SK-N-SH (cell line): ENCODE results near the gene NRP2. TPM values are rescaled to one million over a fixed set of nuclear protein-coding genes. Genes with fewer than 3 reads are reported as not detected.

Experiments used
- CTCF ChIA-PET: fragments of 300-600, 350-600 bp; formaldehyde crosslinking; extraction: SDS; loops from one replicate; lab custom pipeline; 2021; lab: Yijun Ruan, JAX
- POLR2A ChIA-PET: fragments of 350-600 bp; sonication (Branson Sonifier 250); formaldehyde crosslinking; extraction: SDS; loops from one replicate; lab custom pipeline; 2020; ENCODE audit warnings: antibody characterized with exemption, inconsistent platforms; lab: Yijun Ruan, JAX
- DNase-seq: peaks from one replicate; pipeline ENCODE4 v3.0.0; 2012
- H2AFZ ChIP-seq: fragments of 200-600 bp; sonication (generic); 2 replicates; pipeline ENCODE4 v1.8.1; 2016; ENCODE audit warnings: antibody characterized with exemption, mild to moderate bottlenecking, low read depth
- H3F3A ChIP-seq: fragments of 200-600 bp; sonication (generic); replicated peaks from 2 replicates; pipeline ENCODE3; 2016; ENCODE audit warnings: antibody characterized with exemption, mild to moderate bottlenecking; ENCODE audit not compliant: insufficient read depth
- H3K27ac ChIP-seq, 2 experiments: fragments of 200-500 bp in 1 of 2; fragments of 200-600 bp in 1 of 2; sonication (Bioruptor generic) in 1 of 2; sonication (generic), shearing (Covaris generic) in 1 of 2; 2 replicates each; pipeline versions ENCODE4 v1.5.1 to v1.6.1; 2014 to 2016; ENCODE audit warnings: low read depth in 2 of 2, inconsistent platforms in 1 of 2, low read length in 1 of 2, mild to moderate bottlenecking in 1 of 2, mixed read lengths in 1 of 2
- H3K27me3 ChIP-seq: fragments of 200-600 bp; sonication (generic), shearing (Covaris generic); 2 replicates; pipeline ENCODE4 v1.6.1; 2016; ENCODE audit warnings: mixed run types; ENCODE audit not compliant: insufficient read depth
- H3K36me3 ChIP-seq, 2 experiments: fragments of 200-500 bp in 1 of 2; fragments of 200-600 bp in 1 of 2; sonication (Bioruptor generic) in 1 of 2; sonication (generic) in 1 of 2; replicated peaks in 1 of 2; 2 replicates each; pipeline versions ENCODE3 to v1.5.1; 2014 to 2016; ENCODE audit warnings: low read length in 1 of 2, mild to moderate bottlenecking in 1 of 2; ENCODE audit not compliant: insufficient read depth in 2 of 2, control insufficient read depth in 1 of 2
- H3K4me1 ChIP-seq, 2 experiments: fragments of 200-500 bp in 1 of 2; fragments of 200-600 bp in 1 of 2; sonication (Bioruptor generic) in 1 of 2; sonication (generic), shearing (Covaris generic) in 1 of 2; 2 replicates each; pipeline versions ENCODE4 v1.5.1 to v1.6.1; 2014 to 2016; ENCODE audit warnings: low read depth in 1 of 2, low read length in 1 of 2, mixed run types in 1 of 2; ENCODE audit not compliant: insufficient read depth in 2 of 2, control insufficient read depth in 1 of 2
- H3K4me2 ChIP-seq: fragments of 200-600 bp; sonication (generic), shearing (Covaris generic); 2 replicates; pipeline ENCODE4 v1.6.1; 2017; ENCODE audit warnings: mixed run types
- H3K4me3 ChIP-seq, 2 experiments: fragments of 200-500 bp in 1 of 2; fragments of 200-600 bp in 1 of 2; sonication (Bioruptor generic) in 1 of 2; sonication (generic), shearing (Covaris generic) in 1 of 2; 2 replicates each; pipeline versions ENCODE4 v1.5.1 to v1.8.1; 2014 to 2016; ENCODE audit warnings: low read depth in 2 of 2, inconsistent platforms in 1 of 2, low read length in 1 of 2, mild to moderate bottlenecking in 1 of 2, mixed read lengths in 1 of 2, moderate library complexity in 1 of 2
- H3K79me2 ChIP-seq: fragments of 200-600 bp; sonication (generic); 2 replicates; pipeline ENCODE4 v1.8.1; 2017; ENCODE audit warnings: mild to moderate bottlenecking; ENCODE audit not compliant: insufficient read depth
- H3K9ac ChIP-seq: fragments of 200-600 bp; sonication (generic); 2 replicates; pipeline ENCODE4 v1.6.1; 2017; ENCODE audit warnings: mixed run types
- H3K9me2 ChIP-seq: fragments of 200-600 bp; sonication (generic); 2 replicates; pipeline ENCODE4 v1.6.1; 2017; ENCODE audit warnings: mixed run types
- H3K9me3 ChIP-seq: fragments of 200-600 bp; sonication (generic); 2 replicates; pipeline ENCODE4 v1.6.1; 2017; ENCODE audit warnings: mixed run types, mild to moderate bottlenecking, moderate library complexity
- H4K20me1 ChIP-seq: fragments of 200-600 bp; sonication (generic); 2 replicates; pipeline ENCODE4 v1.6.1; 2017; ENCODE audit warnings: mild to moderate bottlenecking, mixed run types; ENCODE audit not compliant: insufficient read depth
- CHD2 ChIP-seq: fragments of 150-350 bp; IDR thresholded peaks from 2 replicates; pipeline ENCODE4 v1.6.1; 2018; ENCODE audit warnings: low read length; ENCODE audit not compliant: partially characterized antibody
- EP300 ChIP-seq, 2 experiments: IDR thresholded peaks; 2 replicates each; pipeline versions ENCODE4 v1.4.0 to v1.6.1; 2012; ENCODE audit warnings: borderline replicate concordance in 1 of 2, low read depth in 1 of 2, low read length in 1 of 2
- EZH2phosphoT487 ChIP-seq: fragments of 200-600 bp; sonication (generic); IDR thresholded peaks from 2 replicates; pipeline ENCODE4 v1.6.1; 2017; ENCODE audit warnings: low read depth, mixed run types, mild to moderate bottlenecking, antibody characterized with exemption, moderate library complexity, borderline replicate concordance
- FOSL2 ChIP-seq: IDR thresholded peaks from 2 replicates; pipeline ENCODE4 v1.4.0; 2012; ENCODE audit warnings: low read depth, mild to moderate bottlenecking, moderate library complexity, borderline replicate concordance
- FOXJ3 ChIP-seq: sonication (generic); formaldehyde crosslinking; IDR thresholded peaks from 2 replicates; pipeline ENCODE4 v1.5.1; 2020; ENCODE audit warnings: mild to moderate bottlenecking, missing genetic modification reagents
- FOXM1 ChIP-seq: IDR thresholded peaks from 2 replicates; pipeline ENCODE4 v1.4.0; 2012; ENCODE audit warnings: low read depth, mild to moderate bottlenecking
- GABPA ChIP-seq: IDR thresholded peaks from 2 replicates; pipeline ENCODE4 v1.4.0; 2012; ENCODE audit warnings: low read depth, mild to moderate bottlenecking
- JUND ChIP-seq: IDR thresholded peaks from 2 replicates; pipeline ENCODE4 v1.4.0; 2012
- MXI1 ChIP-seq: IDR thresholded peaks from 2 replicates; pipeline ENCODE4 v1.6.1; 2012; ENCODE audit warnings: mild to moderate bottlenecking, low read depth, low read length, improper control_type of control experiment
- NRF1 ChIP-seq: IDR thresholded peaks from 2 replicates; pipeline ENCODE4 v1.6.1; 2012; ENCODE audit warnings: low read depth, mild to moderate bottlenecking, low read length
- PBX3 ChIP-seq: IDR thresholded peaks from 2 replicates; pipeline ENCODE4; 2012
- RAD21 ChIP-seq: IDR thresholded peaks from 2 replicates; pipeline ENCODE4 v1.6.1; 2012; ENCODE audit warnings: mild to moderate bottlenecking, low read length
- SIN3A ChIP-seq: IDR thresholded peaks from 2 replicates; pipeline ENCODE4 v1.6.1; 2012; ENCODE audit warnings: low read depth, mild to moderate bottlenecking, low read length, moderate library complexity, borderline replicate concordance
- SMC3 ChIP-seq: IDR thresholded peaks from 2 replicates; pipeline ENCODE4 v1.6.1; 2012; ENCODE audit warnings: low read depth, low read length, improper control_type of control experiment
- TCF12 ChIP-seq: IDR thresholded peaks from 2 replicates; pipeline ENCODE4 v1.4.0; 2012
- TEAD4 ChIP-seq: IDR thresholded peaks from 2 replicates; pipeline ENCODE4 v1.4.0; 2012; ENCODE audit warnings: mild to moderate bottlenecking, borderline replicate concordance; ENCODE audit not compliant: insufficient read depth
- WGBS: methylation state at CpG from one replicate; pipeline ENCODE4 v1.1.6; 2017; ENCODE audit warnings: low lambda C conversion rate; 5-methylcytosine and 5-hydroxymethylcytosine counted together
- polyA plus RNA-seq, 3 experiments: library from polyadenylated mRNA; depleted of rRNA; stranded (reverse); fragments of >200 nt; gene quantifications; 2 replicates each; pipeline ENCODE4 v1.2.3, GENCODE V29; 2012

The NRP2 gene
- polyA plus RNA-seq, 1 of the 3 experiments (the other 2 are of a cell fraction): 68.8 TPM

- Histone ChIP-seq H3K9me2 (no peaks in the 10 kb centered on the region), H3F3A (peaks cover 10% of the 10 kb centered on the region), H3K79me2 (no peaks in the 10 kb centered on the region), H3K9ac (no peak overlapping the region), H3K4me3 (no peak overlapping the region), H3K36me3 (peaks cover 17 to 40% of the 10 kb centered on the region in 2 experiments), H3K27ac (no peak overlapping the region), H3K4me1 (peaks cover 8 to 24% of the 10 kb centered on the region in 2 experiments; a peak in 3 of 4 replicates), H3K4me2 (no peak overlapping the region), H3K9me3 (no peaks in the 10 kb centered on the region), H3K27me3 (no peaks in the 10 kb centered on the region), H4K20me1 (no peaks in the 10 kb centered on the region), H2AFZ (no peak overlapping the region)
- WGBS: 96% methylated on average over 4 of the region's 4 CpGs
- POLR2A ChIA-PET: no interaction called here
- TF ChIP-seq CHD2 (no peak), FOXM1 (no peak), FOSL2 (no peak), PBX3 (no peak)
- CTCF ChIA-PET: interaction anchor here (0.6 to 4.3 kb wide), 2 partner anchors 148 to 163 kb away, joined by 3 to 31 read pairs; no protein-coding TSS in a partner anchor
- DNase-seq: no peak
Observed at GRCh38 chr2:205761421-205761820, 79.1 kb downstream of the NRP2 start.

- TF ChIP-seq EZH2phosphoT487: no peak
- no peak for TF ChIP-seq RAD21
- no peak for DNase-seq
- no peaks in the 10 kb centered on the region for H3K9me3 ChIP-seq
- H4K20me1 ChIP-seq: no peaks in the 10 kb centered on the region
- H3K4me3 ChIP-seq: no peak overlapping the region
- peaks cover 26 to 39% of the 10 kb centered on the region in 2 experiments for H3K36me3 ChIP-seq
- CTCF ChIA-PET: interaction anchor here (4.3 kb wide), 1 partner anchor 162 kb away, joined by 31 read pairs; no protein-coding TSS in a partner anchor
- no peak overlapping the region for H3K9ac ChIP-seq
- peaks cover under 1 to 34% of the 10 kb centered on the region in 2 experiments for H3K4me1 ChIP-seq
- no peak overlapping the region for H3K27ac ChIP-seq
- H3K79me2 ChIP-seq: no peaks in the 10 kb centered on the region
- no peaks in the 10 kb centered on the region for H3K27me3 ChIP-seq
- H3K9me2 ChIP-seq: no peaks in the 10 kb centered on the region
- peaks cover under 1% of the 10 kb centered on the region for H3F3A ChIP-seq
- no peak overlapping the region for H2AFZ ChIP-seq
- POLR2A ChIA-PET: no interaction called here
- H3K4me2 ChIP-seq: no peak overlapping the region
Observed at GRCh38 chr2:205762881-205763280, 80.6 kb downstream of the NRP2 start.

GRCh38 chr2:205763708-205764211 is 81.5 kb downstream of the NRP2 start:
- Histone ChIP-seq H3K9me3 (no peaks in the 10 kb centered on the region), H2AFZ (no peak overlapping the region), H3K79me2 (no peaks in the 10 kb centered on the region), H3K4me2 (no peak overlapping the region), H3F3A (peaks cover 3% of the 10 kb centered on the region), H3K27ac (peak overlapping the region in 1 of 2 experiments; percentile 32; a peak in 1 of 4 replicates), H4K20me1 (no peaks in the 10 kb centered on the region), H3K9me2 (no peaks in the 10 kb centered on the region), H3K9ac (no peak overlapping the region; the same call in 1 of the 2 replicates), H3K36me3 (peaks cover 31 to 43% of the 10 kb centered on the region in 2 experiments), H3K4me1 (peaks cover 5 to 38% of the 10 kb centered on the region in 2 experiments; a peak in 3 of 4 replicates), H3K27me3 (no peaks in the 10 kb centered on the region), H3K4me3 (peak overlapping the region in 1 of 2 experiments; percentile 46; a peak in 1 of 4 replicates)
- CTCF ChIA-PET: interaction anchor here (1.0 to 2.1 kb wide), 4 partner anchors 12 to 1441 kb away, joined by 3 to 11 read pairs (median 3); no protein-coding TSS in a partner anchor
- POLR2A ChIA-PET: no interaction called here
- peak; percentile 43 for DNase-seq
- TF ChIP-seq EP300 (IDR thresholded peaks at IDR 0.05; ENCODE audit: borderline replicate concordance in 1 of 2, low read depth in 1 of 2, low read length in 1 of 2) (no peak), JUND (no peak), GABPA (no peak), FOXJ3 (CRISPR knock-in tag) (no peak), TCF12 (no peak), MXI1 (no peak), SMC3 (no peak), NRF1 (no peak), TEAD4 (no peak), SIN3A (no peak)
- 96% methylated on average over 20 of the region's 21 CpGs for WGBS
